Right lobe of liver (tissue), 6 donors: ENCODE results near the gene ATP6V1A. TPM values are rescaled to one million over a fixed set of nuclear protein-coding genes. Genes with fewer than 3 reads are reported as not detected.

ENCODE experiments used
- ATAC-seq, 4 donors: fragments of 200-7000 bp; cut with Tn5 transposase; one replicate each; pipeline ENCODE4 v1.9.1; 2020; ENCODE audit warnings: mild to moderate bottlenecking in 4 of 4, moderate library complexity in 4 of 4
- DNase-seq, 3 donors: peaks; one replicate each; pipeline ENCODE4 v3.0.0-alpha.2; 2020
- H3K27ac ChIP-seq, 3 donors: fragments of 200-600 bp; one replicate each; pipeline ENCODE4 v1.8.0; 2022
- H3K27me3 ChIP-seq, 2 donors: fragments of 200-600 bp; one replicate each; pipeline ENCODE4 v1.8.0; 2022
- H3K36me3 ChIP-seq, 4 donors: fragments of 200-600 bp; sonication (generic) in 1 of 4; one replicate each; pipeline versions ENCODE4 v1.5.1 to v1.8.0; 2017 to 2022; ENCODE audit warnings: control low read depth in 1 of 4
- H3K4me1 ChIP-seq, 4 donors: fragments of 200-600 bp; sonication (generic) in 1 of 4; one replicate each; pipeline versions ENCODE4 v1.5.1 to v1.8.0; 2017 to 2022; ENCODE audit warnings: control low read depth in 1 of 4
- H3K4me3 ChIP-seq, 3 donors: fragments of 200-600 bp; one replicate each; pipeline ENCODE4 v1.8.0; 2022
- H3K9me3 ChIP-seq, 4 donors: fragments of 200-600 bp; sonication (generic) in 1 of 4; one replicate each; pipeline versions ENCODE4 v1.5.1 to v1.8.0; 2017 to 2022; ENCODE audit warnings: control low read depth in 1 of 4
- CTCF ChIP-seq, 4 donors: fragments of 200-600 bp in 3 of 4; fragments of 450-650 bp in 1 of 4; IDR thresholded peaks; one replicate each; pipeline versions ENCODE4 v1.5.1 to v1.8.0; 2016 to 2022; ENCODE audit warnings: antibody characterized with exemption in 4 of 4, mild to moderate bottlenecking in 2 of 4
- POLR2A ChIP-seq: fragments of 450-650 bp; IDR thresholded peaks from one replicate; pipeline ENCODE4 v1.6.1; 2017; ENCODE audit warnings: antibody characterized with exemption, mild to moderate bottlenecking
- WGBS: methylation state at CpG from one replicate; pipeline ENCODE4 v1.1.6; 2018; ENCODE audit warnings: low coverage, low lambda C conversion rate; ENCODE audit not compliant: insufficient coverage; ENCODE audit errors: missing lambda C conversion rate; 5-methylcytosine and 5-hydroxymethylcytosine counted together
- intact Hi-C, 2 donors: fragments of 100-400 bp; cut with DNase I; formaldehyde crosslinking; loops; one replicate each; pipeline versions ENCODE4 v1.11.2 to v1.14.1; 2022
- total RNA-seq, 6 experiments: library from RNA; depleted of rRNA in 2 of 6; stranded (reverse); fragments of >200 nt in 2 of 6; fragmentation: NEBNext Ultra II Directional in 3 of 6; extraction: Animal tissue kit (Norgen Biotek cat#: 25700) in 3 of 6; gene quantifications; one replicate each; pipeline versions ENCODE4 v1.1.0 to v1.2.4, GENCODE V29; 2016 to 2023
- donor health status: DM: no; HTN: yes; CAD: no.
- donor health status: DM: no; HTN: no; CAD: no.
- donor health status: DM: no; HTN: no; CAD: no.
- donor health status: DM: no; HTN: yes; CAD: no.
- donor health status: DM: no; HTN: yes; CAD: no.

The ATP6V1A gene
- total RNA-seq, 6 experiments from 2014 or later = 39.6 to 52.7 (median 47.7) TPM

- DNase-seq (no peak), ATAC-seq (no peak)
- H3K9me3 ChIP-seq = no peaks in the 10 kb centered on the region
- H3K4me3 ChIP-seq = no peak overlapping the region
- TF ChIP-seq CTCF (IDR thresholded peaks at IDR 0.05) (no peak), POLR2A (no peak)
- peaks cover 0 to 3% (median 0%) of the 10 kb centered on the region in 4 donors for H3K4me1 ChIP-seq
- H3K27me3 ChIP-seq = no peaks in the 10 kb centered on the region
- 100% methylated on average over 1 of the region's 1 CpG for WGBS
- intact Hi-C loops = no loop called here
- no peaks in the 10 kb centered on the region for H3K36me3 ChIP-seq
- no peak overlapping the region for H3K27ac ChIP-seq
Observed at GRCh38 chr3:113730550-113730949, 16.3 kb upstream of the ATP6V1A start.

- Histone ChIP-seq H3K27me3 (no peaks in the 10 kb centered on the region), H3K36me3 (no peaks in the 10 kb centered on the region), H3K9me3 (no peaks in the 10 kb centered on the region), H3K4me1 (peaks cover 0 to 13% (median 3%) of the 10 kb centered on the region in 4 donors), H3K27ac (no peak overlapping the region), H3K4me3 (no peak overlapping the region)
- DNase-seq (no peak), ATAC-seq (no peak)
- TF ChIP-seq CTCF (IDR thresholded peaks at IDR 0.05) (no peak), POLR2A (no peak)
- intact Hi-C loops = no loop called here
- 80% methylated on average over 4 of the region's 4 CpGs for WGBS
Observed at GRCh38 chr3:113731694-113732093, 15.1 kb upstream of the ATP6V1A start.

- intact Hi-C loops = no loop called here
- DNase-seq (no peak), ATAC-seq (peak; percentile 87 to 94 (median 90))
- no peaks in the 10 kb centered on the region for H3K27me3 ChIP-seq
- H3K4me1 ChIP-seq = peaks cover 0 to 35% (median 11%) of the 10 kb centered on the region in 4 donors
- peak overlapping the region in 2 of 3 donors; percentile 39 to 40 for H3K27ac ChIP-seq
- TF ChIP-seq CTCF (IDR thresholded peaks at IDR 0.05) = peak; percentile 58 to 76 (median 67)
- TF ChIP-seq POLR2A = no peak
- no peaks in the 10 kb centered on the region for H3K9me3 ChIP-seq
- no peak overlapping the region for H3K4me3 ChIP-seq
- H3K36me3 ChIP-seq = no peaks in the 10 kb centered on the region
- WGBS = 14% methylated on average over 3 of the region's 3 CpGs
Observed at GRCh38 chr3:113736548-113737089, 10.2 kb upstream of the ATP6V1A start.

- no peak overlapping the region for H3K27ac ChIP-seq
- intact Hi-C loops = no loop called here
Observed at GRCh38 chr3:113741086-113741485, 5.7 kb upstream of the ATP6V1A start.

GRCh38 chr3:113741620-113742019 is 5.2 kb upstream of the ATP6V1A start:
- no peak overlapping the region for H3K4me3 ChIP-seq
- ATAC-seq (no peak), DNase-seq (no peak)
- H3K27me3 ChIP-seq = no peaks in the 10 kb centered on the region
- H3K27ac ChIP-seq = peak overlapping the region in 1 of 3 donors; percentile 7
- WGBS = 32% methylated on average over 1 of the region's 1 CpG
- TF ChIP-seq CTCF (IDR thresholded peaks at IDR 0.05) = no peak
- no peak for TF ChIP-seq POLR2A
- intact Hi-C loops = no loop called here
- peaks cover 0 to 54% (median 19%) of the 10 kb centered on the region in 4 donors for H3K4me1 ChIP-seq
- no peaks in the 10 kb centered on the region for H3K36me3 ChIP-seq
- H3K9me3 ChIP-seq = no peaks in the 10 kb centered on the region

More at GRCh38 chr3:113741086-113741485, 5.7 kb upstream of the ATP6V1A start:
- WGBS = 55% methylated on average over 5 of the region's 5 CpGs
- Histone ChIP-seq H3K9me3 (no peaks in the 10 kb centered on the region), H3K4me3 (no peak overlapping the region), H3K27me3 (no peaks in the 10 kb centered on the region), H3K36me3 (no peaks in the 10 kb centered on the region), H3K4me1 (peaks cover 0 to 59% (median 21%) of the 10 kb centered on the region in 4 donors)
- no peak for ATAC-seq
- no peak for TF ChIP-seq POLR2A
- no peak for DNase-seq
